Mammary epithelial cell (primary cell): Measurements from ENCODE around the gene RARRES1.

Source experiments
- EZH2 ChIP-seq: IDR thresholded peaks from 2 replicates; pipeline ENCODE4 v1.6.1; 2012; ENCODE audit warnings: low read length, inconsistent platforms, borderline replicate concordance
- TF ChIP-seq, protein P1 (sequence below), 2 donors: IDR thresholded peaks in 1 of 2; conservative IDR thresholded peaks in 1 of 2; 2 replicates each; pipeline ENCODE4 v1.5.1; 2011 to 2012; ENCODE audit warnings: inconsistent platforms in 2 of 2, low read length in 2 of 2, mild to moderate bottlenecking in 2 of 2, control low read depth in 1 of 2, low read depth in 1 of 2; ENCODE audit not compliant: insufficient read depth in 1 of 2; ENCODE audit errors: extremely low read depth in 1 of 2

- TF ChIP-seq, protein P1, sequence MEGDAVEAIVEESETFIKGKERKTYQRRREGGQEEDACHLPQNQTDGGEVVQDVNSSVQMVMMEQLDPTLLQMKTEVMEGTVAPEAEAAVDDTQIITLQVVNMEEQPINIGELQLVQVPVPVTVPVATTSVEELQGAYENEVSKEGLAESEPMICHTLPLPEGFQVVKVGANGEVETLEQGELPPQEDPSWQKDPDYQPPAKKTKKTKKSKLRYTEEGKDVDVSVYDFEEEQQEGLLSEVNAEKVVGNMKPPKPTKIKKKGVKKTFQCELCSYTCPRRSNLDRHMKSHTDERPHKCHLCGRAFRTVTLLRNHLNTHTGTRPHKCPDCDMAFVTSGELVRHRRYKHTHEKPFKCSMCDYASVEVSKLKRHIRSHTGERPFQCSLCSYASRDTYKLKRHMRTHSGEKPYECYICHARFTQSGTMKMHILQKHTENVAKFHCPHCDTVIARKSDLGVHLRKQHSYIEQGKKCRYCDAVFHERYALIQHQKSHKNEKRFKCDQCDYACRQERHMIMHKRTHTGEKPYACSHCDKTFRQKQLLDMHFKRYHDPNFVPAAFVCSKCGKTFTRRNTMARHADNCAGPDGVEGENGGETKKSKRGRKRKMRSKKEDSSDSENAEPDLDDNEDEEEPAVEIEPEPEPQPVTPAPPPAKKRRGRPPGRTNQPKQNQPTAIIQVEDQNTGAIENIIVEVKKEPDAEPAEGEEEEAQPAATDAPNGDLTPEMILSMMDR (conservative IDR thresholded peaks at IDR 0.05 in 1 of 2, IDR thresholded peaks at IDR 0.05 in 1 of 2; ENCODE audit: extremely low read depth in 1 of 2, insufficient read depth in 1 of 2, low read depth in 1 of 2, low read length in 2 of 2): no peak
- no peak for TF ChIP-seq EZH2
These were observed 30.4 kb upstream of the RARRES1 start for GRCh38 chr3:158762701-158763100.
